RWPE2 (cell line): Measurements from ENCODE around the gene PIH1D2.
"Not testable (repeated sequence)": the region's sequence is repeated elsewhere in the genome, so short reads cannot be mapped to it uniquely, and the experiment has no call there.

Experiments used
- ATAC-seq: fragments of 200-7000 bp; cut with Tn5 transposase; 3 replicates; pipeline ENCODE4 v1.9.1; 2021; ENCODE audit warnings: low read depth
- DNase-seq: peaks from one replicate; pipeline ENCODE4 v3.0.0-alpha.2; 2020; ENCODE audit warnings: low spot score
- H3K27ac ChIP-seq: fragments of 450-650 bp; 2 replicates; pipeline ENCODE4 v1.5.1; 2017; ENCODE audit warnings: mild to moderate bottlenecking; ENCODE audit not compliant: poor library complexity, severe bottlenecking
- H3K27me3 ChIP-seq: fragments of 250-450 bp; sonication (Bioruptor Pico); 2 replicates; pipeline ENCODE4 v1.5.1; 2021; ENCODE audit warnings: mild to moderate bottlenecking, moderate library complexity; ENCODE audit not compliant: insufficient read depth, poor library complexity, severe bottlenecking
- H3K36me3 ChIP-seq: fragments of 250-450 bp; sonication (Bioruptor Pico); 2 replicates; pipeline ENCODE4 v1.5.1; 2020; ENCODE audit warnings: low read depth, mild to moderate bottlenecking, moderate library complexity
- H3K4me1 ChIP-seq: fragments of 250-450 bp; sonication (Bioruptor Pico); 2 replicates; pipeline ENCODE4 v1.5.1; 2021; ENCODE audit warnings: mild to moderate bottlenecking, moderate library complexity; ENCODE audit not compliant: insufficient read depth, poor library complexity, severe bottlenecking
- H3K4me3 ChIP-seq: fragments of 250-450 bp; sonication (Bioruptor Pico); 2 replicates; pipeline ENCODE4 v1.5.1; 2021; ENCODE audit warnings: mild to moderate bottlenecking, moderate library complexity; ENCODE audit not compliant: severe bottlenecking
- H3K9me3 ChIP-seq: fragments of 250-450 bp; sonication (Bioruptor Pico); 2 replicates; pipeline ENCODE4 v1.5.1; 2021; ENCODE audit warnings: mild to moderate bottlenecking, moderate library complexity; ENCODE audit not compliant: severe bottlenecking
- CTCF ChIP-seq: fragments of 450-650 bp; IDR thresholded peaks from one replicate; pipeline ENCODE4 v1.5.1; 2017; ENCODE audit warnings: mild to moderate bottlenecking, moderate library complexity; ENCODE audit not compliant: poor library complexity, severe bottlenecking

PIH1D2 gene

GRCh38 chr11:112100462-112100861 lies 26.6 kb upstream of the PIH1D2 start:
- no peak for DNase-seq
- no peak for ATAC-seq
- no peak overlapping the region for H3K4me3 ChIP-seq
- H3K36me3 ChIP-seq, result peaks cover 9% of the 10 kb centered on the region
- H3K27me3 ChIP-seq, result no peaks in the 10 kb centered on the region
- H3K4me1 ChIP-seq, result no peaks in the 10 kb centered on the region
- TF ChIP-seq CTCF, result no peak
- H3K27ac ChIP-seq, result no peak overlapping the region
- H3K9me3 ChIP-seq, result no peaks in the 10 kb centered on the region

GRCh38 chr11:112097734-112098528 lies 24.1 kb upstream of the PIH1D2 start:
- Histone ChIP-seq H3K27me3 (no peaks in the 10 kb centered on the region), H3K27ac (no peak overlapping the region), H3K36me3 (peaks cover 31% of the 10 kb centered on the region), H3K9me3 (no peaks in the 10 kb centered on the region), H3K4me3 (no peak overlapping the region), H3K4me1 (no peaks in the 10 kb centered on the region)
- ATAC-seq (no peak), DNase-seq (no peak)
- TF ChIP-seq CTCF, result no peak

GRCh38 chr11:112096194-112096593 lies 22.4 kb upstream of the PIH1D2 start:
- DNase-seq, result no peak
- no peak overlapping the region for H3K27ac ChIP-seq
- TF ChIP-seq CTCF, result no peak
- no peaks in the 10 kb centered on the region for H3K9me3 ChIP-seq
- H3K4me3 ChIP-seq, result no peak overlapping the region
- H3K36me3 ChIP-seq, result peaks cover 48% of the 10 kb centered on the region
- ATAC-seq, result no peak
- no peaks in the 10 kb centered on the region for H3K4me1 ChIP-seq
- no peaks in the 10 kb centered on the region for H3K27me3 ChIP-seq

GRCh38 chr11:112095302-112095701 lies 21.5 kb upstream of the PIH1D2 start:
- not testable (repeated sequence) for ATAC-seq, H3K4me1 ChIP-seq, H3K4me3 ChIP-seq, DNase-seq, H3K27me3 ChIP-seq, H3K27ac ChIP-seq, H3K9me3 ChIP-seq
- peaks cover 57% of the 10 kb centered on the region for H3K36me3 ChIP-seq

- Histone ChIP-seq H3K27me3 (no peaks in the 10 kb centered on the region), H3K4me3 (peak overlapping the region; percentile 55), H3K27ac (peak overlapping the region; percentile 17), H3K4me1 (peaks cover 4% of the 10 kb centered on the region), H3K9me3 (no peaks in the 10 kb centered on the region), H3K36me3 (peaks cover 83% of the 10 kb centered on the region)
- TF ChIP-seq CTCF, result no peak
- ATAC-seq (peak; percentile 8; the same call in 1 of the 3 replicates), DNase-seq (no peak)
Observed at GRCh38 chr11:112087212-112087611, 13.4 kb upstream of the PIH1D2 start.
